Keratinocyte (primary cell): Measurements from ENCODE around the gene VAC14. TPM values are rescaled to one million over a fixed set of nuclear protein-coding genes. Genes with fewer than 3 reads are reported as not detected.
"Not testable (repeated sequence)": the region's sequence is repeated elsewhere in the genome, so short reads cannot be mapped to it uniquely, and the experiment has no call there.

Experiments used
- DNase-seq: peaks from one replicate; pipeline ENCODE4 v3.0.0-alpha.2; 2011; ENCODE audit warnings: low read depth, missing footprints, low spot score
- FAIRE-seq: peaks from 2 replicates; lab custom pipeline; 2011; peaks lifted over from hg19 to GRCh38; lab: Jason Lieb, UNC
- H2AFZ ChIP-seq: 2 replicates; pipeline ENCODE4 v1.6.0; 2012; ENCODE audit warnings: low read length, control low read depth, inconsistent platforms; ENCODE audit not compliant: control insufficient read depth
- H3K27ac ChIP-seq: 2 replicates; pipeline ENCODE4 v1.5.1; 2011; ENCODE audit warnings: low read length; ENCODE audit not compliant: control insufficient read depth, insufficient read depth
- H3K27me3 ChIP-seq: 3 replicates; pipeline ENCODE4 v1.6.0; 2011; ENCODE audit warnings: low read length; ENCODE audit not compliant: control insufficient read depth, insufficient read depth; ENCODE audit errors: extremely low read depth
- H3K36me3 ChIP-seq, 2 experiments: 2 replicates in 1 of 2; 3 replicates in 1 of 2; pipeline ENCODE4 v1.5.1; 2011; ENCODE audit warnings: low read length in 2 of 2, mild to moderate bottlenecking in 1 of 2; ENCODE audit not compliant: control insufficient read depth in 2 of 2, insufficient read depth in 2 of 2; ENCODE audit errors: extremely low read depth in 1 of 2
- H3K4me1 ChIP-seq: 3 replicates; pipeline ENCODE4 v1.5.1; 2011; ENCODE audit warnings: low read length; ENCODE audit not compliant: control insufficient read depth, insufficient read depth; ENCODE audit errors: extremely low read depth
- H3K4me2 ChIP-seq: 3 replicates; pipeline ENCODE4 v1.6.0; 2011; ENCODE audit warnings: low read depth, low read length; ENCODE audit not compliant: control insufficient read depth, insufficient read depth; ENCODE audit errors: extremely low read depth
- H3K4me3 ChIP-seq, 3 experiments: fragments of 200-600 bp in 1 of 3; sonication (generic) in 1 of 3; 2 replicates in 2 of 3; 3 replicates in 1 of 3; pipeline ENCODE4 v1.5.1; 2011 to 2016; ENCODE audit warnings: low read length in 3 of 3, mild to moderate bottlenecking in 3 of 3, control low read depth in 2 of 3, inconsistent platforms in 1 of 3, low read depth in 1 of 3, mixed read lengths in 1 of 3, mixed run types in 1 of 3, moderate library complexity in 1 of 3; ENCODE audit not compliant: control insufficient read depth in 2 of 3, insufficient read depth in 2 of 3; ENCODE audit errors: extremely low read depth in 1 of 3
- H3K79me2 ChIP-seq: 2 replicates; pipeline ENCODE4 v1.6.0; 2012; ENCODE audit warnings: low read length; ENCODE audit not compliant: control insufficient read depth, insufficient read depth
- H3K9ac ChIP-seq: 3 replicates; pipeline ENCODE4 v1.6.0; 2011; ENCODE audit warnings: low read length; ENCODE audit not compliant: control insufficient read depth, insufficient read depth; ENCODE audit errors: extremely low read depth
- H3K9me1 ChIP-seq: 3 replicates; pipeline ENCODE4 v1.6.0; 2011; ENCODE audit warnings: low read length; ENCODE audit not compliant: control insufficient read depth, insufficient read depth; ENCODE audit errors: extremely low read depth
- H3K9me3 ChIP-seq: 2 replicates; pipeline ENCODE4 v1.5.1; 2012; ENCODE audit warnings: low read depth, low read length; ENCODE audit not compliant: control insufficient read depth
- H4K20me1 ChIP-seq: 3 replicates; pipeline ENCODE4 v1.6.0; 2011; ENCODE audit warnings: low read length; ENCODE audit not compliant: control insufficient read depth, insufficient read depth; ENCODE audit errors: extremely low read depth
- CTCF ChIP-seq, 3 experiments: IDR thresholded peaks in 1 of 3; conservative IDR thresholded peaks in 1 of 3; optimal IDR thresholded peaks in 1 of 3; 2 replicates in 2 of 3; 3 replicates in 1 of 3; pipeline versions ENCODE3 to v1.5.1; 2011; ENCODE audit warnings: low read length in 3 of 3, mild to moderate bottlenecking in 3 of 3, moderate library complexity in 2 of 3, control low read depth in 1 of 3, inconsistent platforms in 1 of 3; ENCODE audit not compliant: insufficient read depth in 2 of 3; ENCODE audit errors: extremely low read depth in 1 of 3
- EZH2 ChIP-seq: IDR thresholded peaks from one replicate; pipeline ENCODE4 v1.6.1; 2012; ENCODE audit warnings: inconsistent platforms, mild to moderate bottlenecking, low read length, moderate library complexity
- dilution Hi-C: fragments of 300-500 bp; cut with MboI; formaldehyde crosslinking; loops from one replicate; pipeline ENCODE4 v1.7.0; 2020; ENCODE audit warnings: low sequenced_read_pairs; ENCODE audit not compliant: extremely low pct_ligation_motif_present
- polyA plus RNA-seq, 5 experiments: library from polyadenylated mRNA; depleted of rRNA in 3 of 5; stranded (reverse) in 3 of 5; stranded (forward) in 1 of 5; unstranded in 1 of 5; fragments of >200 nt; gene quantifications; 1 replicate in 1 of 5; 2 replicates in 3 of 5; 3 replicates in 1 of 5; pipeline versions ENCODE4 v1.2.1 to v1.2.3, GENCODE V29; 2011 to 2012; ENCODE audit warnings: missing spikeins in 2 of 5, low read depth in 1 of 5, low replicate concordance in 1 of 5

Gene VAC14
- polyA plus RNA-seq, 1 donor (not counting 4 experiments of a cell fraction or from before 2014, with no cell fraction given): 15.9 TPM

GRCh38 chr16:70674221-70675014 lies 126.5 kb downstream of the VAC14 start:
- TF ChIP-seq EZH2: no peak
- no peak for TF ChIP-seq CTCF (optimal IDR thresholded peaks at IDR 0.05 in 1 of 3, IDR thresholded peaks at IDR 0.05 in 1 of 3, conservative IDR thresholded peaks at IDR 0.05 in 1 of 3; ENCODE audit: extremely low read depth in 1 of 3, insufficient read depth in 2 of 3, low read length in 3 of 3)
- H3K36me3 ChIP-seq: peaks cover 30 to 35% of the 10 kb centered on the region in 2 experiments

GRCh38 chr16:70670938-70671337 lies 130.0 kb downstream of the VAC14 start:
- H3K9me1 ChIP-seq, H2AFZ ChIP-seq, H3K9ac ChIP-seq, H3K27ac ChIP-seq, H3K4me3 ChIP-seq, dilution Hi-C loops, H3K79me2 ChIP-seq, H3K4me2 ChIP-seq, H4K20me1 ChIP-seq, FAIRE-seq, H3K9me3 ChIP-seq, DNase-seq, H3K27me3 ChIP-seq, H3K4me1 ChIP-seq: not testable (repeated sequence)
- H3K36me3 ChIP-seq: peaks cover 15 to 22% of the 10 kb centered on the region in 2 experiments

More at GRCh38 chr16:70674221-70675014, 126.5 kb downstream of the VAC14 start:
- Histone ChIP-seq H3K79me2 (no peaks in the 10 kb centered on the region), H3K9me3 (no peaks in the 10 kb centered on the region), H2AFZ (no peak overlapping the region), H4K20me1 (no peaks in the 10 kb centered on the region), H3K4me2 (no peak overlapping the region), H3K4me3 (no peak overlapping the region), H3K9ac (no peak overlapping the region), H3K27me3 (no peaks in the 10 kb centered on the region), H3K27ac (no peak overlapping the region), H3K9me1 (no peaks in the 10 kb centered on the region), H3K4me1 (no peaks in the 10 kb centered on the region)
- FAIRE-seq (no peak), DNase-seq (no peak)
- dilution Hi-C loops: no loop called here
